ENCODE measurements around the gene ROR2.
A peak's percentile ranks its signal among the peaks of the same experiment; 100 is the strongest.

The ROR2 gene

GRCh38 chr9:91710158-91710557, 239.9 kb downstream of the ROR2 start:
- DNase-seq = no peak

GRCh38 chr9:91705386-91705785, 244.6 kb downstream of the ROR2 start:
- DNase-seq = no peak

DNA sequence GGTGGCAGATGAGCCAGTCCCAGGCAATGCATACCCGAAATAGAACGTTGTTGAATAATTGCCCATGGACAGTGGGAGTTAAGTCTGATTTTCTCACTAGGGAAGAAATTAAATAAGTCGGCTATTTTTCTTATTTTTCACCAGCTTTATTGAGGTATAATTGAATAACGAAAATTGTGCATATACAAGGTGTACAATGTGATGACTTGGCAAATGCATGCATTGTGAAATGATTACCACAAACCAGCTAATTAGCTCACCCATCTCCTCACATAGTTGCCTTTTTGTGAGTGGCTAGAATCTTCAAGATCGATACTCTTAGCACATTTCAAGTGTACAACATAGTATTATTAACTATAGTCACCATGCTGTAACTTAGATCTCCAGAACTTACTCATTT, 249.6 kb downstream of the ROR2 start:
- no peak for DNase-seq

GRCh38 chr9:91698266-91698665, 251.8 kb downstream of the ROR2 start:
- DNase-seq = no peak

DNA sequence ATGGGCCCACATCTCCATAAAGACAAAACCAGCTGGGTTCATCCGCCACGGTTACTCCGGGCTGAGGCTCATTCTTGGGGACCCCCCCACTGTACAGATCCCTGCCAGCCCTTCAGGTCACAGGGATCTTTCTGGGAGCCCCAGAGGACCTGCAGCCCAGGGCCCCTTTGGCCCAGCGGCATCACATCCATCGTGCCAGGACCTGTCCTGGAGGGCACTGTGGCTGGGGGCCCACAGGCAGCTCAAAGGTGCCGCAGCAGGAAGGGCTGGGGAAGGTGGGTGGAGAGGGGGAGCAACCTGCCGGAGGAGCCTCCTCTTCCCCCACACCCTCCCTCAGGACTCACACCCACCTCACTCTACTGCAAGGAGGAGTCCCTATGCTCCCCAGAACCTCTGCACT, 252.8 kb downstream of the ROR2 start:
- no peak for DNase-seq

- no peak for DNase-seq
Measured at GRCh38 chr9:91694081-91694870, 255.8 kb downstream of the ROR2 start.

GRCh38 chr9:91693226-91693625, 256.8 kb downstream of the ROR2 start:
- DNase-seq = no peak

DNA sequence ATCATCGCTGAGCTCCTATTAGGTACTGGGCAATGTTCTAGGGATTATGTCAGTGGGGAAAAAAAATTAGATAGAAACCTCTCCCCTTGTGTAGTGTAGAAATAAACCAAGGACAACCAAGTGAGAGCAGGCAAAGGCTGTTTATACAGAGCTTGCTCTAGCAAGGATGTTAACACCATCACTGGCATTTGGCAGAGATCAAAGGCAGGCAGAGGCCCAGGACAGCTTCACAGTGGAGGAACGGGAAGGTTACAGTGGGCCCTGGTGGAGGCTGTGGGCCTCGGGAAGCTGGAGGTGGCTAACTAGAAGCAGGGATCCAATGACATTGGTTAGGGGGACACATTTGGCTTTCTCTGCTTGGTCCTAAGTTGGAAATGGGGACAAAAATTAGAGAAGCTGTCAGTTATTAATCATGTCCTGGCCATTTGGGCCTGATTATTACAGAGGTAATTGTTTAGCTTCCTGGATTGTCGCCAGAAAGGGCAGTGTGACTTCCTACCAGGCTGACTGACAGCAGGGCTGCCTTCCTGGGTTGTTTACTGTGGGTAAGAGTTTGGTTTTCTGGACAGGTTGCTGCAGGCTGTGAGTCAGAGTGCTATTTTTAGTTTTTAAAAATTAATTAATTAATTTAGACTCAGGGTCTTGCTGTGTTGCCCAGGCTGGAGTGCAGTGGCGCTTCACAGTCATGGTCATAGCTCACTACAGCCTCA, 259.3 kb downstream of the ROR2 start:
- no peak for DNase-seq

GRCh38 chr9:91689006-91689405, 261.0 kb downstream of the ROR2 start:
- DNase-seq = no peak

DNA sequence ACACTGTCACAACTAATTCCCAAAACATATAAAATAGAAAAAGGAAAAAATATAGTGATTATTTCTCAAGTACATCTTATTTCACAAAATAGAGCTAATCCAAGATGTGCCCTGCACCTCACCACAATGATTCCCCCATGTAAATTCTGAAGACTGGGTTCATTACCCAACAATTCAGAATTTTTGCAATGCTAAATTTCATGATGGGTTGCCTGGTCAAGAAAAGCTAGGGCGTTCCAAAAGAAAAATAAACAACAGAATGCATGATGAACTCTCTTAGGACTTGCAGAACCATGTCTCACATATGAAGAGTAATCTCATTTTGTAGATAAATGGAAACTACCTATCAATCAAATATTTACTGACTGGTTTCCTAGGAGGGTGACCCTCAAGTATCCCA, 266.8 kb downstream of the ROR2 start:
- DNase-seq = no peak

DNA sequence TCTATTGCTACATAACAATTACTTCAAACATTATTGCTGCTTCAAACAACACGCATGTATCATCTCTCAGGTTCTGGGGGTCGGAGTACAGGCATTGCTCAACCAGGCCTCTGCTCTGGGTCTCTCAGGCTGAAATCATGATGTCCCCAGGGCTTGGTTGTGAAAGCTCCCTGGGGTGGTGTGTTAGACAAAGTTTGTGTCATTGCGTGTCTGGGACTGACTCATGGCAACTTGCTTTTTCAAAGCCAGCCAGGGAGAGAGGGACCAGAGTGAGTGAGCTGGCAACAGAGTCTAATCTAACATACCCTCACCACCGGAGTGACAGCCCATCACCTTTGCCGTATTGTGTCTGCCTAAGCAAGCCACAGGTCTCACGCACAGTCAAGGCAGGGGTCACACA, 267.2 kb downstream of the ROR2 start:
- no peak for DNase-seq

DNA sequence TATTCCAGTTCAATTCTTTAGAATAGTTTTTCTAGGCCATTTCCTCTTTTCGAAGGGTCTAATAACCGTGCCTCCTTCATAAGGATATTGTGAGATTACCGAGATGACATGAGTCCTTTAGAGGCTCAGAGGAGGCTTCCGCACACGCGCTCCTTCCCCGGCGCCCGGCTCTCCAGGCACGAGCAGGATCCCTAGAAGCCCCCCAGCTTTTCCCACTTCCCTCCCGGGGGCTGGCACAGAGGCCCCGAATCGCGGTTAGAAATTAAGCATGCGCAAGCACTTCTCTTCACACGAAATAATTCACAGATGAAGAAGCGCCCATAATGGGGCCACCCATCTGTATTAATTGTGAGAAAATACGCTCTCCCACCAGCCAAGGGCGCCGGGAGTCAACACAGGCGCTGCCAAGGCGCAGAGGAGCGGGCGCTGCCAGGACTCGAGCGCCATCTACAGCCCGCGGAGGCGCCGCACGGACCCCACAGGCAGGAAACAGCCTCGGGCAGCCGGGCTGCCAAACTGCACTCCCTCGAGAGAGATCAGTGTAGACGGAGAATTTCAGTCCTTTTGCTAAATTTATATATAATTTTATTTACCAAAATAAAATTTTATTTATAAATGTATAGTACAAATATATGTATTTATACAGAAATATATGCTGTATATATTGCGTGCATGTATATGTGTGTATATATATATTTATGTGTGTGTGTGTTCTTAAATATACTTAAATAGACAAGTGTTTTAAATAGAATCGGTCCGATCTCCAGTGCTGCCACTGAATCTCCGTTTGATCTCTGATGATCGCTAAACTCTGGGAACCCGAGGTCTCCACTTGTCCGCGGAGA, 268.3 kb downstream of the ROR2 start:
- DNase-seq = peak; percentile 71

DNA sequence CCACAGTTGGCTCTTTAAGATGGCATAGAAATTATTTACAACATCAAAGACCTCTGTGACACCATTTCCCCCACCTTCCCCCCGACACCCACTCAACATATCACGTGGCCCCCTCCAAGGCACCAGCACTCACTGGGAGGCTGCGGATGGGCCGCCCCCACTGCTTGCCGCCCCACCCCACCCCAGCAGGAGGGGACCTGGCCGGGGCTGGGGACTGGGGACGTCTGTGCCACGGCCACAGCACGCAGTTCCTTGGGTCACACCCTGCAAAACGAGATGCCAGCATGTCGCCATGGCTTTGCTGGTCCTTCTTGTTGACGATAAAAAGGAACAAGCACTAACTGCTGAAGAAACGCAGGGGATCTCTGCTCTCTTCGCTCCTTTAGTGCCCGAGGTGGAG, 269.0 kb downstream of the ROR2 start:
- DNase-seq = no peak

GRCh38 chr9:91680106-91680505, 269.9 kb downstream of the ROR2 start:
- no peak for DNase-seq

DNA sequence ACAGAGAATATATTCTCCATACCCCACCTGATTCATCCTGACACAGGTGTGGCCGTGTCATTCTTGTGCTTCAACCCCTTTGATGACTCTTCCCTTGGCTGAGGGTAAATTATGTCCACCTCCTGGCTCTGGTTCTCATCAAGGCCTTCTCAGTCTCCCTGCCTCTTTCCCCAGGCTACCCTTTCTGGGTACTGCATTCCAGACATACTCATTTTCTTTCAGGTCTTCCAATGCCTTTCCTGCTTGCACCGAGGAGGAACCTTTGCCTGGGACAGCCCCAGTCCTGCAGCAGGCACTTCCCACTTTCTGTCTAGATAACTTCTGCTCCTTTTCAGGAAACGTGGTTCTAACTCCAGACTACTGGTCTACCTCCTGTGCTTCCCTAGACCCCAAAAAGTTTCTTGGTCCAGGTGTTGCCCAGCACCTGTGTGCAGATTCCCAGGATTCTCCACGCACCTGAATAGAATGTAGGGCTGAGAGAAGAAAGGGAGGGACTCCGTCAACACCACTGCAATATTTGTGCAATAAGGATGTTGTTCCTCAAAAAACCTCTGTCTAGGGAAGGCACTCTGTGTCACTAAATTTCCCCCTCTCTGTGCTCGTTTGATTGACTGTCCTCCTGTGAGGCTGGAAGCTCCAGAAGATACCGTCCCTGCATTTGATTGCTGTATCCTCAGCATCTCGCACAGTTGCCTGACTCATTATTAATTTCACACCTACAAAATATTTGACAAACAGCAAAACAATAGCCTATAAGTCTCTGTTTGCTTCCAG, 271.0 kb downstream of the ROR2 start:
- DNase-seq = no peak

GRCh38 chr9:91677822-91678436, 272.1 kb downstream of the ROR2 start:
- DNase-seq = no peak

- no peak for DNase-seq
Measured at GRCh38 chr9:91677331-91677730, 272.7 kb downstream of the ROR2 start.

DNA sequence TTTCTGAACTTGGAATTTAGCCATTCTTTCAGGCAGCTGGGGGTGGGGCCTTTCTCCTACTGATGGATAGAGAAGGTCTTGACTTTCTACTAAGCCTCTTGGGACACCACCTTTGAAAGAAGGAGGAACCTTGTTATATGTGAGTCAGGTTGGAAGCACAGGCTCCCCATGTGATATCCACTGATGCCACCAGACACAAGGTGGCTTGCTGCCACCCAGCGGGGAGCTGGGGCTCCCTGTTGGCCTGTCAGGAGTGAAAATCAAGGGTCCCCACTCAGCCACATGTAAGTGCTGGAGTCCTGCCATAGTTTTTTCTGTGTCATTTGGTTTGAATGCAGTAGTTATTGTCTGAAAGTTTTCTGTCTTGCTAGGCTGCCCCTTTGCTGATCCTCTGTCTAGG, 274.0 kb downstream of the ROR2 start:
- no peak for DNase-seq

DNA sequence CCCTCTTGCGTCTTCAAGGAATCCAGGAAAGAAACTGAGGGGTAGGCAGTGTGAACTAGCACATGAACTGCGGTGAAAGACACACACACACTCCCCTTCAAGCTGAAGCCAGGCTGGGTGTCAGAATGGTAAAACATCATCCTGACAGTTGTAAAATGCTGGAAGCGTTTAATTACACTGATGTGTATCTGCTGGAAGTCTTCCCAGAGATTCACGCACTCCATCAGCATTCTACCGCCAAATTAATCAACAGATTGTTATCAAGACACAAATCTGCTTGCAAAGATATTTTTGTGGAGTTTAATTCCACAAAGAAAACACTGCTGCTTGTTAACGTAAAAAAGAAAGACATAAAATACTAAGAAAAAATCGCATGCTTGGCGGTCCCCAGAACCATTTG, 285.4 kb downstream of the ROR2 start:
- DNase-seq = no peak

GRCh38 chr9:91663858-91664257, 286.2 kb downstream of the ROR2 start:
- DNase-seq = no peak

DNA sequence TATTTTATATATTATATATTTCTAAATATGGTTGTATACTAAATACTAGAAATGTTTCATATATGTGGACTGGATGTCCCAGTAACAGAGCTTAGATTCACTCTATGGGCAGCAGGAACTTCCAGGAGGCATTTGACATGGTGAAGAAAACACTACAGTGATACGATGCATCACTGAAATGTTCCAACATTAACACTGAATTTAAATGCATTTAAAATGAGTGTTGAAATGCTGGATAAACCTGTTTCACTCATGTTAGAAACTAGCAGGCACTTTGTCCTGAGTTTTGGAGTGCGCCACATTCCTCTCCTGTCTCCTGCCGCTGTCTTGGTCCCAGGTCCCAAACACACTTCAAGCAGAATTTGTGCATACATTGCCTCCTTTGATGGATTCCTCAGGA, 288.6 kb downstream of the ROR2 start:
- DNase-seq = no peak

- no peak for DNase-seq
Measured at GRCh38 chr9:91660521-91660920, 289.5 kb downstream of the ROR2 start.
